NCI-H2196 treated with DMSO at 0.1 percent for 48 hours (cell line): ENCODE measurements around the gene HOXC12.

Experiments used
- DNase-seq: peaks from one replicate; lab custom pipeline; 2025; ENCODE audit not compliant: unreplicated experiment; lab: John Stamatoyannopoulos, UW

The HOXC12 gene

GRCh38 chr12:53940443-53941014 is 14.2 kb upstream of the HOXC12 start:
- DNase-seq, result no peak

GRCh38 chr12:53941187-53941586 is 13.5 kb upstream of the HOXC12 start:
- DNase-seq, result no peak

DNA sequence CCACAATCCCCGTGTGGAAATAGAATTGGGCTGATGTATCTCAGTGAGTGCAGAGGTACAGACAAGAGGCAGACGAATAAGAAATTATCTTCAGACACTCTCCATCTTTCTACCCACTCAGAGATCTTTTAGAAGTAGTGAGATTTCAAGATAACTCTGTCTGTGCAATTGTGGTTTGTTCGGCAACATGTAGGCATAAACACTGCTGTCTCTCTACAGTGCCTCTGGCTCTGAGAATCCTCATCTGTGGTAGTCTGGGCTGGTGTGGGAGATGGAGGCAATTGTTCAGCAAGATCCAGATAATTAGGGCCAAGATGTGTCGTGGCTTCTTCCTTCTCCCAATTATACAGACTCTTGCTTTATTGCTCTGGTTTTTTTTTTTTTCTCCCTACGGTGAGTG is 13.0 kb upstream of the HOXC12 start:
- DNase-seq, result no peak

GRCh38 chr12:53942467-53942997 is 12.2 kb upstream of the HOXC12 start:
- no peak for DNase-seq

DNA sequence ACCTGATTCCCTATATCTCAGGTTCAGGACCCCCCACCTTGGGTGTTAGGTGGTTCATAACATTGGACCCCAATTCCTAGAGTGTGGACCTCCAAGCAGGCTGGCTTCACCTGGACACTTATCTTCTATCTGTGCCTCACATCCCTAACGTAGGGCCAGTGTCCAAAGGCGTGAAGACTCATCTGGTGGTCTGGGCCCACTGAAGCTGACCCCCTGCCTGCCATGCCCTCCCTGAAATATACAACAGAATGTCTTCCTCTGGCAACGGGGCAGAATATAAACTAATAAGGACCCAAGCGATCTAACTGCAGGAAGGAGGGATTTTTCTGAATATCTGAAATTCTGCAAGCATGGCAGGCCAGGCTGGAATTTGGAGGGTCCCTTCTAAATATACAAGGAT is 10.5 kb upstream of the HOXC12 start:
- no peak for DNase-seq

- no peak for DNase-seq
Measured at GRCh38 chr12:53944907-53945847, 9.5 kb upstream of the HOXC12 start.

DNA sequence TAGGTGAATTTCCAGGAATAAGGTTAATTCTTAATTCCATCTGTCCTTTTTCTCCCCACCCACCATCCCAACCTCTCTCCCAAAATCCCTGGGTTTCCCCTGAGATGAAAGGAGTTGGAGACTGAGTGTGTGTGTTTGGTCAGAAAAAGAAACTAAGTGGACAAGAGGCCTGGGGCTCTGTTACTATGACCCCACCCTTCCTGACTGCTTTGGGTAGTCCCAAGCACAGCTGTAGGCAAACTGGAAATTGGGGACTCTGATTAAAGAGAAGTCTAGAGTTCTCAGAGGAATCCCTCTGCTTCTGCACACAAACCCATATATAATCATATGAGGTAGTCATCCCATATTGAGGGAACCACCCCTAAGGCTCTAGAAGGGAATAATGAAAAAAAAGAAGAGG is 7.0 kb upstream of the HOXC12 start:
- DNase-seq, result no peak

- no peak for DNase-seq
Measured at GRCh38 chr12:53948650-53949593, 5.8 kb upstream of the HOXC12 start.

- no peak for DNase-seq
Measured at GRCh38 chr12:53949631-53950436, 4.9 kb upstream of the HOXC12 start.

GRCh38 chr12:53950437-53950773 is 4.3 kb upstream of the HOXC12 start:
- no peak for DNase-seq

DNA sequence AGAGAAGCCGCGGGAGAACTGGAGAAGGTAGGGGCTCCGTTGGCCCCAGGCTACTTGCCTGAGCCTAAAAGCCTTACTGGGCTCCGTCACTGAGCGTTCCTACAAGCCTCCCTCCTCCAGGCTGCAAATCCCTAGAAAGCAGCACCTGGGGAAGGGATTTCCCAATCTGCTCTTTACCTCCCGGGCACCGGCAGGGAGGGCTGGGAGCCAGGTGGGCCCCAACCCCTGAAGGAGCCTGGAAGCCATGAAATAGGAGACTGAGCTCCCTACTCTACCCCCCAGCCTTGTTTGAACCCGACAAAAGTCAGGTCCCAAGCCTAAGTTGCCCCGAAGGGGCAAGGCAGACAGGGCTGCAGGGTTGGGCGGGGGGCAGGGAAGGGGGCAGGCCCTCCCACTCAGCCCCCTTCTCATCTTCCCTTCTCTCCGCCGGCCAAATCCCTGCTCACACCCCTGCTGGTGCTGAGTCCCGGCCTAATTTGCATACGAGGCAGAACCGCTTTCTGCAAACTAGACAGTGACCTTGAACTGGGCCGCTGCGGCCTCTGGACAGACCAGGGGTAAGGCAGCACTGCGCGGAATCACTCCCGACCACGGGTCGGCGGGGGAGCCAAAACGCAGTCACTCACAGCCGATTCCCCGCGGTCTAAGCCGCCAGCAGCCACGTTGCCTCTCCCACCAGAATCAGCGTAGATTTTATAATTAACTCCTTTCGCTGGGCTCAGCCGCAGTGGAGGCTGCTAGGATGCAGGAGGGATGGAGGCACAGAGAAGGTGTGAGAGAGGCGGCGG is 3.7 kb upstream of the HOXC12 start:
- no peak for DNase-seq

DNA sequence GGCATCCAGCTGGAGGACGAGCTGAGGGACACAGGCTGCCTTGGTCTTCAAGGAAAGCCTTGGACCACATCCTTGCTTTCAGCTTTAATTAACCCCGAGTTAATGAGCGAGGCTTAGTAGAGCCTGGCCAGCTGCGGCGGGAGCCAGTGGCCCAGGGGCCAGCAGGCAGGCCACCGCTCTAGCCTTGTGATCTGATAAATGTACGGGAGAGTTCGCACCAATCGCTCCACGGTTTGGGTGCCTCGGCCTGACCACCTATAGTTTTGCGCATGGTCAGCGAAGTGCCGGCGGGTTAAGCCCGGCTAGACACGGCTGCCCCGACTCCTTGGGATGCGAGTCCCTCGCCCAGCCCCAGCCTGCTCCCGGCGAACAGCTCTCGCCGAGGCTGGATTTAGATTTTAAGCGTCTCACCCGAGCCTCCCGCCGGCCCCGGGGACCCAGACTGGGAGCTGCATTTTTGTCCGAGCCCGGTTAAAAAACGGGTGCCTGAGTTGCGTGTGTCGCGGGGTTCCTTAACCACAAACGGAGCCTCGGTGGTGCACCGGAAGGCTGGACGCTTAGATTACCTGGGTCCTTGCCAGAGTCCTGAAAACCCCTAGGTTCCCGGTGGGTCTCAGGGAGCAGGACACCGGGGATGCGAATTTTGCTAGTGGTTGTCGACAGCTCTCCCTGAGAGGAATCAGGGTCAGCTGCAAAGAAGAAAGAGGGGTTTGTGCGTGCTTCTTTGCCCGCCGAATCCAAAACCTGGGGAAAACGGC is 2.9 kb upstream of the HOXC12 start:
- no peak for DNase-seq

- DNase-seq, result no peak
Measured at GRCh38 chr12:53952335-53952694, 2.4 kb upstream of the HOXC12 start.

DNA sequence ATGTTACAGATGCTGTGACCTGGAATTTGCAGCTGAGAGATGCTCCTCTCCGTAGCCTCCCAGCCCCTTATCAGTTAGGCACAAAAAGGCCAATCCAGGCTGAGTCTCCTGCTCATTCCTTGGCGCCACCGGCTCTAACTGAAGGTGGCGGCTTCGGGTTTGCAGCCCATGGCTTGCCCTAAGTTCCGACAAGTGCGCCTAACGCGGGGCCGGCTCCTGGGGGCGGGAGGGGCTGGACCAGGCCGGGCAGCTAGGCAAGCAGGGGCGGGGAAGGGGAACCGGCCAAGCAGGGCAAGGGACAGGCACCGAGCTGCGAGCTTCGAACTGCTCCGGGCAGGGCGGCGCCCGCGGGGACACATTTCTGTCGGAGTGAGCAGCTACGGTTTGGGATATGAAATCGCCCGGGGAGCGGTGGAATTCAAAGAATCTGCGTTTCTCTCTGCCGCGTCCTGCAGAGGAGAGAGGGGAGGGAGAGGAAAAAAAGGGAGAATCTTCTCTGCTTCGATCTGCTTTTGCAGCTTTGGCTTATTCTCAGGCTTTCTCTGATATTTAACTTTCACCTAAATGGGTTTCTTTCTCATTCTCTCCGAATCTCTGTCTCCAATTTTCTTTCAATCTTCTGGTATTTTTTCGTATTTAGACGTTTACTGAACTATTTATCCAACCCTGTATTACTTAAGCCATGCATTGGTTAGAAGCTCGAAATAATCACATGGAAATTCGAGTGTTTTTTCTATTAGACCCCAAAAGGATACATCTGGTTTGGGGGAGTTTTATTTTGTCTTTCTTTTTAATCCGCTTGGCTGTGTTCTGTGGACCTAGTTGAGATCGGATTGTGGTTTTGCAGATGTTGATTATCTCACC is 1.6 kb upstream of the HOXC12 start:
- DNase-seq, result no peak

GRCh38 chr12:53953831-53954693 is 641 bp upstream of the HOXC12 start:
- DNase-seq, result no peak

DNA sequence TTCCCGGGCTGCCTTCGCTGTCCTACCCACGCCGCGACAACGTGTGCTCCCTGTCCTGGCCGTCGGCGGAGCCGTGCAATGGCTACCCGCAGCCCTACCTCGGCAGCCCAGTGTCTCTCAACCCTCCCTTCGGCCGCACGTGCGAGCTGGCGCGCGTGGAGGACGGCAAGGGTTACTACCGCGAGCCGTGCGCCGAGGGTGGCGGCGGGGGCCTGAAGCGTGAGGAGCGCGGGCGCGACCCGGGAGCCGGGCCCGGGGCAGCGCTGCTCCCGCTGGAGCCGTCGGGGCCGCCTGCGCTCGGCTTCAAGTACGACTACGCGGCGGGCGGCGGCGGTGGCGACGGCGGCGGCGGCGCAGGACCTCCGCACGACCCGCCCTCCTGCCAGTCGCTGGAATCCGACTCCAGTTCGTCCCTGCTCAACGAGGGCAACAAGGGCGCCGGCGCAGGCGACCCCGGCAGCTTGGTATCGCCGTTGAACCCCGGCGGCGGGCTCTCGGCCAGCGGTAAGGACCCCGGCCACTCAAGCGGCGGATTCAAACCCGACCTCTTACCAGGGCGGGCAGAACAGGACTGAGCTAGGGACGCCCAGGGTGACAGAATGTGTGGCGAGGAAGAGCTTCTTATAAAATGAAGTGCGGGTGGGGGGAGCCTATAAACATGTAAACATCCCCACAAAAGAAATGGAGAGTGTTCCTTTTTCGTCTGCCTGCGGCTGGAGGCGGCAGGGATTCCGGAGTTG is 503 bp downstream of the HOXC12 start:
- DNase-seq, result no peak
